HG03460 (cell line): ENCODE results near the gene FOXRED2.
"Not testable (repeated sequence)": the region's sequence is repeated elsewhere in the genome, so short reads cannot be mapped to it uniquely, and the experiment has no call there.

Experiments used
- ATAC-seq: cut with Tn5 transposase; IDR thresholded peaks from one replicate; pipeline ENCODE4 v1.9.1; 2021; ENCODE audit not compliant: unreplicated experiment

Gene FOXRED2

DNA sequence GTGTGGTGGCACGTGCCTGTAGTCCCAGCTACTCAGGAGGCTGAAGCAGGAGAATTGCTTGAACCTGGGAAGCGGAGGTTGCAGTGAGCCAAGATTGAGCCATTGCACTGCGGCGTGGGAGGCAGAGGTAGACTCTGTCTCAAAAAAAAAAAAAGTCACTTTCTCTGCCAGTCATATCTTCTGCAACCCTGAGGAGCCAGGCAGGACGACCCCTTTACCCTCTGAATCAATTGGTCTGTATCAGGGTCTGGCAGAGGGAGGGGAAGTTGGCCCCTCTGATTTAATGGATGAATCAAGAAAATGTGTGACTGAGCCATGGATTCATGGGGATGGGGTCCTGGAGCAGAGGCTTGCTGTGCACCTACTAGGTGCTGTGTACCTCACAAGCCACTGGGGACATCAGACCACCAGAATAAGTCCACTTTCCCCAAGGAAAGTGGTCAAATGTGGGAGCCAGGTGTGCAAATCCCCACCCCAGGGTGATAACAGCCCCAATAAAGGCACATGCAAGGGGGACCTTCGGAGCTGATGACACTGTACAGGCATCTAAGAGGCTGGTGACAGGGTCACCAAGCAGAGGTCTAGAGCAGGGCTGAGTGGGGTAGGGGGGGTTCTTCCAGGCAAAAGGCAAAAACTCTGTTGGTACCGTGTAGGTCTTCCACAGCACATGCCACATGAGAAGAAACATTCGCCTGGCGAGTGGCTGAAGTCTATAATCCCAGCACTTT, 54.4 kb downstream of the FOXRED2 start:
- ATAC-seq, result no peak

DNA sequence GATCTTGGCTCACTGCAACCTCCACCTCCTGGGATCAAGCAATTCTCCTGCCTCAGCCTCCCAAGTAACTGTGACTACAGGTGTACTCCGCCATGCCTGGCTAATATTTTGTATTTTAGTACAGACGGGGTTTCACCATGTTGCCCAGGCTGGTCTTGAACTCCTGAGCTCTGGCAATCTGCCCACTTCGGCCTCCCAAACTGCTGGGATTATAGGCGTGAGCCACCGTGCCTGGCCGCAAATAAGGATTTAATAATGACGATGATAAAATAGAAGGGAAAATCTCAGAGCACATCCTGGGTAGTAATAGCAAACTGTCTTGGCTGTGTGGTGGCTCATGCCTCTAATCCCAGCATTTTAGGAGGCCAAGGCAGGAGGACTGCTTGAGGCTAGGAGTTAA, 55.9 kb downstream of the FOXRED2 start:
- not testable (repeated sequence) for ATAC-seq

GRCh38 chr22:36449596-36450175, 57.2 kb downstream of the FOXRED2 start:
- no peak for ATAC-seq

- ATAC-seq, result no peak
Measured at GRCh38 chr22:36447632-36448031, 59.2 kb downstream of the FOXRED2 start.

DNA sequence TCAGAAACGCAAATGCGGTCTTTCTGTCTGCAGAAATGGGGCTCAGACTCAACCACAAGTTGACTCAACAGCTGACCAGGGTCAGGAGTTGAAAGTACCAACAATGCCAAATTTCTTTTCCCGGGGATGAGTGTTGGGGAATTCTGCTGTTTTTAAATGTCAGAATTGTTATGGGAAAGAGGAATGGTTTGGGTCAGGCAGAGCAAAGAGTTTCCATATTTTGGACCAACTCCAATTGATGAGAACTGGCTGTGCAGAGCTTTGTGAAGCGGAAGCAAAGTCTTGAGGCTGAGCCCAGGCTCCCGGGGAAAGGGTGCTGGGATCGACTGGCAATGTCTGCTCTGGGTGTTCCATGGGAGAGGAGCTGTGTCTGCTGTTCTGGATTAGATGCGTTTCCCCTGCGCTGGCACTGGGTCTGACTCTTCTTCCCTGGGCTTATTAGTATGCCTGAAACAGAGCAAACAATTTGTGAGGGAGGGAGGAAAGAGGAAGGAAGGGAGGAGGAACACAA, 61.6 kb downstream of the FOXRED2 start:
- no peak for ATAC-seq

DNA sequence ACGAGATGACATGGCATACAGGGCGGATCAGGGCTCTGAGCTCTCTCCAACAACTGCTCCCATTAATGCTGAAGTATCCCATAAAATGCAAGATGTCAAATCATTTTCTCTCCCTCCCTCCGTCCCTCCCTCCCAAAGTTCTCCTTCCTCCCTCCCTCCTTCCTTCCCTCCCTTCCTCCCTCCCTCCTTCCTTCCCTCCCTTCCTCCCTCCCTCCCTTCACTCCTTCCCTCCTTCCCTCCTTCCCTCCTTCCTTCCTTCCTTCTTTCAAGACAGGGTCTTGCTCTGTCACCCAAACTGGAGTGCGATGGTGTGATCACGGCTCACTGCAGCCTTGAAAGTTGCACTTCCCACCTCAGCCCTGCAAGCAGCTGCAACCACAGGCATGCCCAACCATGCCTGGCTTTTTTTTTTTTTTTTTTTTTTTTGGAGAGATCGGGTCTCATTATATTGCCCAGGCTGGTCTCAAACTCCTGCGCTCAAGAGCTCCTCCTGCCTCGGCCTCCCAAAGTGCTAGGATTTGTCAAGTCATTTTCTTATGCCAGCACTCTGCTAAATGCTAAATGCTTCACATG, 63.6 kb downstream of the FOXRED2 start:
- no peak for ATAC-seq

- ATAC-seq, result no peak
Measured at GRCh38 chr22:36442506-36443197, 64.2 kb downstream of the FOXRED2 start.

DNA sequence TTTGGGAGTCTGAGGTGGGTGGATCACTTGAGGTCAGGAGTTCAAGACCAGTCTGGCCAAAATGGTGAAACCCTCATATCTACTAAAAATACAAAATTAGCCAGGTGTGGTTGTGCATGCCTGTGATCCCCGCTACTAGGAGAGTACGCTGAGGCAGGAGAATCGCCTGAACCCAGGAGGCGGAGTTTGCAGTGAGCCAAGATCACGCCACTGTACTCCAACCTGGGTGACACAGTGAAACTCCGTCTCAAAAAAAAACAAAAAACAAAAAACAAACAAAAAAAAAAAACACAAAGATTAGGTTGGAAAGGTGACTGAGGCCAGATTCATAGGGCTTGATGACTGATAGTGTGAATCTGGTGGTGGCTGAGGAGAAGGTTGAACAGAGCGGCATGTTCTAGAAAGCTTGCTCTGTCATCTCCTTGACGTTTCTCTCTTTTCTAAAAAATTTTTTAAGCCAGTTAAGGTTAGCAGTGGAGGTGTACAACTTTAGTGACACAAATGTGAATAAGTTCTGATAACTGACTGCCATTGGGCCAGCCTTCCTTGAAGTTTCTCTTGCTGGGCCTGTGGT, 66.3 kb downstream of the FOXRED2 start:
- ATAC-seq, result no peak

DNA sequence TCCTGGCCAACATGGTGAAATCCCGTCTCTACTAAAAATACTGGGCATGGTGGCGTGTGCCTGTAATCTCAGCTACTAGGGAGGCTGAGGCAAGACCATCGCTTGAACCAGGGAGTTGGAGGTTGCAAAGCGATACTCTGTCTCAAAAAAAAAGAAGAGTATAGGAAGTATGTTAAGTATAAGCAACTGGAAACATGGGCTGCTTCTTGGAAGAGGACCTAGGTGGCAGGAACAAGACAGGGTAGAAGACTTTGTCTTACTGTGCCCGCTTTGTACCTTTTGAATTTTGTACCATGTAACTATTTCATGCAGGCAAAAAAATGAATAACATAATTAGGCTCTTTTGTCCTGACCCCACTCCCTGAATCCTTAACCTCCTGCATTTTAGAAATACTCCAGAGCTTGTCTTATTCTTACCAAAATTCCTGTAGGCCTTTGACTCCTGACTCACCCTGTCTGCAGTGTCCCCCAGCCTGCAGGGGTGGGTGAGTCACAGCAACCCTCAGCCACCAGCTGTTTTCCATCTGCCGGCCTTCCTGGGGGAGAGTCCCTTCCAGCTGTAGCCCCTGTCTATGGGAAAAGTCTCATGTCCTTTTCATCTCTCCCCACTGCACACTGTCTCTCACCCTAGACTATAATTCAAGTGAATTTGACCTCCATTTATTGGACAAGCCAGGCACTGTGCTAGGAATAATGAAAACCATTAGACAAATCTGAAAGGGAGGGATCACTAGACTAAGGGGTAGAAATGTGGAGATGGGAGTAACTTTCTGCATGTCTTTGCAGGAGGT, 67.2 kb downstream of the FOXRED2 start:
- ATAC-seq, result no peak
